ENCODE data around the gene KCNK16.

KCNK16 gene

GRCh38 chr6:39365281-39366074 is 43.0 kb upstream of the KCNK16 start:
- no peaks in the 10 kb centered on the region for H3K36me3 ChIP-seq

GRCh38 chr6:39363280-39363679 is 40.8 kb upstream of the KCNK16 start:
- no peak for DNase-seq
- no peak overlapping the region for H3K4me3 ChIP-seq (ENCODE audit: low read depth, low read length)
- H3K36me3 ChIP-seq: no peaks in the 10 kb centered on the region
- no peaks in the 10 kb centered on the region for H3K4me1 ChIP-seq
- TF ChIP-seq CTCF (IDR thresholded peaks at IDR 0.05; ENCODE audit: low read depth, low read length): no peak
- H3K27me3 ChIP-seq: no peaks in the 10 kb centered on the region
- H3K9me3 ChIP-seq: no peaks in the 10 kb centered on the region

More at GRCh38 chr6:39365281-39366074, 43.0 kb upstream of the KCNK16 start:
- no peaks in the 10 kb centered on the region for H3K9me3 ChIP-seq
- no peak overlapping the region for H3K4me3 ChIP-seq (ENCODE audit: low read depth, low read length)
- no peak for TF ChIP-seq CTCF (IDR thresholded peaks at IDR 0.05; ENCODE audit: low read depth, low read length)
- no peaks in the 10 kb centered on the region for H3K4me1 ChIP-seq
- no peak for DNase-seq
- no peaks in the 10 kb centered on the region for H3K27me3 ChIP-seq

GRCh38 chr6:39362487-39362865 is 40.0 kb upstream of the KCNK16 start:
- no peak for DNase-seq
- Histone ChIP-seq H3K36me3 (no peaks in the 10 kb centered on the region), H3K4me3 (ENCODE audit: low read depth, low read length) (no peak overlapping the region), H3K27me3 (no peaks in the 10 kb centered on the region), H3K9me3 (no peaks in the 10 kb centered on the region), H3K4me1 (no peaks in the 10 kb centered on the region)
- TF ChIP-seq CTCF (IDR thresholded peaks at IDR 0.05; ENCODE audit: low read depth, low read length): peak; percentile 34; the same call in 1 of the 2 replicates

- Histone ChIP-seq H3K36me3 (no peaks in the 10 kb centered on the region), H3K9me3 (no peaks in the 10 kb centered on the region), H3K27me3 (no peaks in the 10 kb centered on the region), H3K4me1 (no peaks in the 10 kb centered on the region), H3K4me3 (ENCODE audit: low read depth, low read length) (no peak overlapping the region)
- TF ChIP-seq CTCF (IDR thresholded peaks at IDR 0.05; ENCODE audit: low read depth, low read length): peak; percentile 82
- DNase-seq: peak; percentile 68
Observed at GRCh38 chr6:39361657-39362486, 39.4 kb upstream of the KCNK16 start.

- Histone ChIP-seq H3K9me3 (no peaks in the 10 kb centered on the region), H3K4me3 (ENCODE audit: low read depth, low read length) (no peak overlapping the region), H3K27me3 (no peaks in the 10 kb centered on the region), H3K36me3 (no peaks in the 10 kb centered on the region), H3K4me1 (no peaks in the 10 kb centered on the region)
- no peak for TF ChIP-seq CTCF (IDR thresholded peaks at IDR 0.05; ENCODE audit: low read depth, low read length)
- no peak for DNase-seq
Observed at GRCh38 chr6:39360378-39360777, 37.9 kb upstream of the KCNK16 start.
